Activated naive CD8-positive, alpha-beta T cell treated with anti-CD3 and anti-CD28 coated beads, Interleukin-2, amount 10 ng/mL, durations not matched to agents 7 days and 5 days (primary cell): Measurements from ENCODE around the gene ZBTB40. TPM values are rescaled to one million over a fixed set of nuclear protein-coding genes. Genes with fewer than 3 reads are reported as not detected.

ENCODE experiments used
- ATAC-seq: fragments of 150-1000 bp; cut with Tn5 transposase; one replicate; pipeline ENCODE4 v1.10.0; 2021; ENCODE audit warnings: low read depth, moderate library complexity
- POLR2A ChIA-PET: fragments of 350-600 bp; sonication (Branson Sonifier 250); formaldehyde crosslinking; loops from one replicate; lab custom pipeline; 2021; ENCODE audit warnings: antibody characterized with exemption; lab: Charles Lee
- DNase-seq: peaks from one replicate; pipeline ENCODE4 v3.0.0; 2021
- H3K27ac Mint-ChIP-seq: one replicate; pipeline ENCODE4 v1.8.0; 2022; ENCODE audit warnings: mild to moderate bottlenecking, mixed read lengths
- H3K27me3 Mint-ChIP-seq: one replicate; pipeline ENCODE4 v1.8.0; 2022; ENCODE audit warnings: mild to moderate bottlenecking, moderate library complexity, mixed read lengths
- H3K36me3 Mint-ChIP-seq: one replicate; pipeline ENCODE4 v1.8.0; 2021; ENCODE audit warnings: mild to moderate bottlenecking, mixed read lengths
- H3K4me1 Mint-ChIP-seq: one replicate; pipeline ENCODE4 v1.8.0; 2021; ENCODE audit warnings: mixed read lengths
- H3K4me3 Mint-ChIP-seq: one replicate; pipeline ENCODE4 v1.8.0; 2022; ENCODE audit warnings: mild to moderate bottlenecking, moderate library complexity, mixed read lengths
- H3K9me3 Mint-ChIP-seq: one replicate; pipeline ENCODE4 v1.8.0; 2021; ENCODE audit warnings: mixed read lengths
- total RNA-seq, 2 experiments: library from RNA; stranded (reverse); gene quantifications; one replicate each; pipeline ENCODE4 v1.2.3, GENCODE V29; 2021

Gene ZBTB40
- total RNA-seq, 2 experiments from 2014 or later: 26.5 to 30.2 TPM

- no peak overlapping the region for H3K27ac Mint-ChIP-seq
- no peaks in the 10 kb centered on the region for H3K4me1 Mint-ChIP-seq
- H3K9me3 Mint-ChIP-seq: no peaks in the 10 kb centered on the region
- DNase-seq (no peak), ATAC-seq (no peak)
- no peaks in the 10 kb centered on the region for H3K27me3 Mint-ChIP-seq
- POLR2A ChIA-PET: no interaction called here
- peaks cover 8% of the 10 kb centered on the region for H3K36me3 Mint-ChIP-seq
- no peak overlapping the region for H3K4me3 Mint-ChIP-seq
Observed at GRCh38 chr1:22507587-22507986, 55.9 kb downstream of the ZBTB40 start.

- H3K4me1 Mint-ChIP-seq: no peaks in the 10 kb centered on the region
- H3K27ac Mint-ChIP-seq: no peak overlapping the region
- no peaks in the 10 kb centered on the region for H3K27me3 Mint-ChIP-seq
- no peaks in the 10 kb centered on the region for H3K9me3 Mint-ChIP-seq
- H3K4me3 Mint-ChIP-seq: no peak overlapping the region
- DNase-seq (no peak), ATAC-seq (no peak)
- H3K36me3 Mint-ChIP-seq: peaks cover 9% of the 10 kb centered on the region
- POLR2A ChIA-PET: no interaction called here
Observed at GRCh38 chr1:22508329-22508728, 56.7 kb downstream of the ZBTB40 start.

GRCh38 chr1:22508991-22509390 is 57.3 kb downstream of the ZBTB40 start:
- POLR2A ChIA-PET: no interaction called here
- no peak for DNase-seq
- no peaks in the 10 kb centered on the region for H3K4me1 Mint-ChIP-seq
- no peaks in the 10 kb centered on the region for H3K27me3 Mint-ChIP-seq
- H3K9me3 Mint-ChIP-seq: no peaks in the 10 kb centered on the region
- H3K4me3 Mint-ChIP-seq: no peak overlapping the region
- H3K27ac Mint-ChIP-seq: no peak overlapping the region
- no peak for ATAC-seq
- H3K36me3 Mint-ChIP-seq: peaks cover 8% of the 10 kb centered on the region

GRCh38 chr1:22509815-22510214 is 58.2 kb downstream of the ZBTB40 start:
- peaks cover 10% of the 10 kb centered on the region for H3K36me3 Mint-ChIP-seq
- no peak for ATAC-seq
- no peak overlapping the region for H3K4me3 Mint-ChIP-seq
- H3K27ac Mint-ChIP-seq: no peak overlapping the region
- DNase-seq: no peak
- H3K4me1 Mint-ChIP-seq: no peaks in the 10 kb centered on the region
- POLR2A ChIA-PET: no interaction called here
- H3K9me3 Mint-ChIP-seq: no peaks in the 10 kb centered on the region
- no peaks in the 10 kb centered on the region for H3K27me3 Mint-ChIP-seq

- no peaks in the 10 kb centered on the region for H3K4me1 Mint-ChIP-seq
- H3K27me3 Mint-ChIP-seq: no peaks in the 10 kb centered on the region
- no peak for ATAC-seq
- no peak overlapping the region for H3K4me3 Mint-ChIP-seq
- peaks cover 17% of the 10 kb centered on the region for H3K36me3 Mint-ChIP-seq
- POLR2A ChIA-PET: no interaction called here
- no peak overlapping the region for H3K27ac Mint-ChIP-seq
- no peak for DNase-seq
- no peaks in the 10 kb centered on the region for H3K9me3 Mint-ChIP-seq
Observed at GRCh38 chr1:22512873-22513272, 61.2 kb downstream of the ZBTB40 start.

GRCh38 chr1:22516906-22517571 is 65.4 kb downstream of the ZBTB40 start:
- ATAC-seq: no peak
- Mint-ChIP-seq H3K9me3 (no peaks in the 10 kb centered on the region), H3K4me3 (no peak overlapping the region), H3K27ac (no peak overlapping the region), H3K4me1 (no peaks in the 10 kb centered on the region), H3K27me3 (no peaks in the 10 kb centered on the region), H3K36me3 (peaks cover 14% of the 10 kb centered on the region)
- no peak for DNase-seq
- POLR2A ChIA-PET: no interaction called here

- H3K27me3 Mint-ChIP-seq: no peaks in the 10 kb centered on the region
- H3K27ac Mint-ChIP-seq: no peak overlapping the region
- no peaks in the 10 kb centered on the region for H3K4me1 Mint-ChIP-seq
- DNase-seq (no peak), ATAC-seq (no peak)
- H3K36me3 Mint-ChIP-seq: peaks cover 13% of the 10 kb centered on the region
- no peaks in the 10 kb centered on the region for H3K9me3 Mint-ChIP-seq
- POLR2A ChIA-PET: no interaction called here
- H3K4me3 Mint-ChIP-seq: no peak overlapping the region
Observed at GRCh38 chr1:22517956-22518355, 66.3 kb downstream of the ZBTB40 start.

- H3K36me3 Mint-ChIP-seq: peaks cover 13% of the 10 kb centered on the region
- POLR2A ChIA-PET: no interaction called here
- DNase-seq (no peak), ATAC-seq (no peak)
- no peaks in the 10 kb centered on the region for H3K9me3 Mint-ChIP-seq
- no peaks in the 10 kb centered on the region for H3K4me1 Mint-ChIP-seq
- no peak overlapping the region for H3K27ac Mint-ChIP-seq
- H3K27me3 Mint-ChIP-seq: no peaks in the 10 kb centered on the region
- H3K4me3 Mint-ChIP-seq: no peak overlapping the region
Observed at GRCh38 chr1:22518379-22518778, 66.7 kb downstream of the ZBTB40 start.

GRCh38 chr1:22520871-22521270 is 69.2 kb downstream of the ZBTB40 start:
- Mint-ChIP-seq H3K4me3 (no peak overlapping the region), H3K27ac (no peak overlapping the region), H3K27me3 (no peaks in the 10 kb centered on the region), H3K36me3 (peaks cover 5% of the 10 kb centered on the region), H3K9me3 (no peaks in the 10 kb centered on the region), H3K4me1 (no peaks in the 10 kb centered on the region)
- ATAC-seq (no peak), DNase-seq (no peak)
- POLR2A ChIA-PET: interaction anchor here (0.6 kb wide), 1 partner anchor 115 kb away, joined by 4 read pairs; no protein-coding TSS in a partner anchor

- no peak overlapping the region for H3K4me3 Mint-ChIP-seq
- DNase-seq: no peak
- H3K36me3 Mint-ChIP-seq: peaks cover 5% of the 10 kb centered on the region
- H3K4me1 Mint-ChIP-seq: no peaks in the 10 kb centered on the region
- no peaks in the 10 kb centered on the region for H3K9me3 Mint-ChIP-seq
- ATAC-seq: no peak
- no peak overlapping the region for H3K27ac Mint-ChIP-seq
- POLR2A ChIA-PET: interaction anchor here (0.6 kb wide), 1 partner anchor 114 kb away, joined by 4 read pairs; no protein-coding TSS in a partner anchor
- no peaks in the 10 kb centered on the region for H3K27me3 Mint-ChIP-seq
Observed at GRCh38 chr1:22521692-22522091, 70.0 kb downstream of the ZBTB40 start.

GRCh38 chr1:22522221-22522743 is 70.6 kb downstream of the ZBTB40 start:
- Mint-ChIP-seq H3K36me3 (peaks cover 5% of the 10 kb centered on the region), H3K4me1 (no peaks in the 10 kb centered on the region), H3K27me3 (no peaks in the 10 kb centered on the region), H3K9me3 (no peaks in the 10 kb centered on the region), H3K27ac (no peak overlapping the region), H3K4me3 (no peak overlapping the region)
- POLR2A ChIA-PET: no interaction called here
- ATAC-seq: no peak
- DNase-seq: no peak

- DNase-seq: no peak
- H3K9me3 Mint-ChIP-seq: no peaks in the 10 kb centered on the region
- H3K4me3 Mint-ChIP-seq: no peak overlapping the region
- no peaks in the 10 kb centered on the region for H3K27me3 Mint-ChIP-seq
- H3K4me1 Mint-ChIP-seq: no peaks in the 10 kb centered on the region
- POLR2A ChIA-PET: no interaction called here
- peaks cover 3% of the 10 kb centered on the region for H3K36me3 Mint-ChIP-seq
- H3K27ac Mint-ChIP-seq: no peak overlapping the region
- no peak for ATAC-seq
Observed at GRCh38 chr1:22524481-22524880, 72.8 kb downstream of the ZBTB40 start.

GRCh38 chr1:22525211-22525610 is 73.6 kb downstream of the ZBTB40 start:
- Mint-ChIP-seq H3K4me1 (no peaks in the 10 kb centered on the region), H3K9me3 (no peaks in the 10 kb centered on the region), H3K36me3 (peaks cover 3% of the 10 kb centered on the region), H3K27ac (no peak overlapping the region), H3K4me3 (no peak overlapping the region), H3K27me3 (no peaks in the 10 kb centered on the region)
- POLR2A ChIA-PET: no interaction called here
- no peak for DNase-seq
- ATAC-seq: no peak

GRCh38 chr1:22525646-22526045 is 74.0 kb downstream of the ZBTB40 start:
- no peak for ATAC-seq
- Mint-ChIP-seq H3K27me3 (no peaks in the 10 kb centered on the region), H3K9me3 (no peaks in the 10 kb centered on the region), H3K4me1 (no peaks in the 10 kb centered on the region), H3K36me3 (peaks cover 3% of the 10 kb centered on the region), H3K4me3 (no peak overlapping the region), H3K27ac (no peak overlapping the region)
- POLR2A ChIA-PET: no interaction called here
- no peak for DNase-seq
